SK-N-SH treated with all-trans-retinoic acid at 6 μM for 48 hours (cell line): ENCODE measurements around the gene PEX26.

Experiments used
- BACH2 ChIP-seq: fragments of 250-450 bp; sonication (Bioruptor Pico); IDR thresholded peaks from 2 replicates; pipeline ENCODE4 v1.9.0; 2021; ENCODE audit warnings: mild to moderate bottlenecking, borderline replicate concordance
- CSDC2 ChIP-seq: fragments of 250-450 bp; sonication (Bioruptor Pico); IDR thresholded peaks from 2 replicates; pipeline ENCODE4 v1.5.0; 2020; ENCODE audit warnings: mild to moderate bottlenecking, moderate library complexity
- GLIS3 ChIP-seq: fragments of 250-450 bp; sonication (Bioruptor Pico); IDR thresholded peaks from 2 replicates; pipeline ENCODE4 v1.5.0; 2020; ENCODE audit warnings: mild to moderate bottlenecking, moderate library complexity
- PATZ1 ChIP-seq: fragments of 250-450 bp; sonication (Bioruptor Pico); IDR thresholded peaks from 2 replicates; pipeline ENCODE4 v1.8.0; 2020; ENCODE audit warnings: mild to moderate bottlenecking, moderate library complexity, borderline replicate concordance
- TOX ChIP-seq: fragments of 250-450 bp; sonication (Bioruptor Pico); IDR thresholded peaks from 2 replicates; pipeline ENCODE4 v1.8.0; 2021; ENCODE audit warnings: mild to moderate bottlenecking, moderate library complexity, borderline replicate concordance
- ZC3H10 ChIP-seq: fragments of 250-450 bp; sonication (Bioruptor Pico); IDR thresholded peaks from 2 replicates; pipeline ENCODE4 v1.5.1; 2021; ENCODE audit warnings: mild to moderate bottlenecking, moderate library complexity
- ZFP3 ChIP-seq: fragments of 250-450 bp; sonication (Bioruptor Pico); IDR thresholded peaks from 2 replicates; pipeline ENCODE4 v1.5.0; 2020; ENCODE audit warnings: mild to moderate bottlenecking, moderate library complexity
- ZFP30 ChIP-seq: fragments of 450-650 bp; formaldehyde crosslinking; IDR thresholded peaks from 2 replicates; pipeline ENCODE4 v1.5.0; 2022; ENCODE audit warnings: mild to moderate bottlenecking, moderate library complexity
- ZNF70 ChIP-seq: fragments of 450-650 bp; formaldehyde crosslinking; IDR thresholded peaks from 2 replicates; pipeline ENCODE4 v1.5.0; 2020; ENCODE audit warnings: mild to moderate bottlenecking, moderate library complexity
- TF ChIP-seq, protein P1 (sequence below): fragments of 250-450 bp; sonication (Bioruptor Pico); IDR thresholded peaks from 2 replicates; pipeline ENCODE4 v1.5.1; 2021; ENCODE audit warnings: mild to moderate bottlenecking, moderate library complexity
- TF ChIP-seq, protein P2 (sequence below): fragments of 250-450 bp; sonication (Bioruptor Pico); IDR thresholded peaks from 2 replicates; pipeline ENCODE4 v1.8.0; 2021; ENCODE audit warnings: low read depth, mild to moderate bottlenecking, moderate library complexity, borderline replicate concordance

DNA sequence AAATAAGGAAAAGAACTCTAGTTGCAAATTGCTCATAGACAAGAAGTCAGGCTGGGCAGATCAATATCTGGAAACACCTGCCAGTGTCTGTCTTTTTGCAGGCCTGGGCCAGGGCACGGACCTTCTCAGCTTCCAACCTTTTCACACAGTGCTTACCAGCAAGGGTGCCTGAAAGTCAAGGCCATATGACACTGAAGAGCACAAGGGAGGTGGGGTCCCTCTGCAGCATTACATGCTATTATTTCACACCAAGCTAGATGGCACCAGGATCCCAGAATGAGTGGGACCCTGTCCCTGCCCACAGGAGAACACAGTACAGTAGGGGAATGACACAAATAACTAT, 5.9 kb upstream of the PEX26 start:
- no peak for TF ChIP-seq ZFP3 (CRISPR knock-in tag)
- TF ChIP-seq PATZ1: no peak
- no peak for TF ChIP-seq TOX (CRISPR knock-in tag)
- no peak for TF ChIP-seq BACH2
- TF ChIP-seq, protein P1, sequence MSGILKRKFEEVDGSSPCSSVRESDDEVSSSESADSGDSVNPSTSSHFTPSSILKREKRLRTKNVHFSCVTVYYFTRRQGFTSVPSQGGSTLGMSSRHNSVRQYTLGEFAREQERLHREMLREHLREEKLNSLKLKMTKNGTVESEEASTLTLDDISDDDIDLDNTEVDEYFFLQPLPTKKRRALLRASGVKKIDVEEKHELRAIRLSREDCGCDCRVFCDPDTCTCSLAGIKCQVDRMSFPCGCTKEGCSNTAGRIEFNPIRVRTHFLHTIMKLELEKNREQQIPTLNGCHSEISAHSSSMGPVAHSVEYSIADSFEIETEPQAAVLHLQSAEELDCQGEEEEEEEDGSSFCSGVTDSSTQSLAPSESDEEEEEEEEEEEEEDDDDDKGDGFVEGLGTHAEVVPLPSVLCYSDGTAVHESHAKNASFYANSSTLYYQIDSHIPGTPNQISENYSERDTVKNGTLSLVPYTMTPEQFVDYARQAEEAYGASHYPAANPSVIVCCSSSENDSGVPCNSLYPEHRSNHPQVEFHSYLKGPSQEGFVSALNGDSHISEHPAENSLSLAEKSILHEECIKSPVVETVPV: no peak
- TF ChIP-seq, protein P2, sequence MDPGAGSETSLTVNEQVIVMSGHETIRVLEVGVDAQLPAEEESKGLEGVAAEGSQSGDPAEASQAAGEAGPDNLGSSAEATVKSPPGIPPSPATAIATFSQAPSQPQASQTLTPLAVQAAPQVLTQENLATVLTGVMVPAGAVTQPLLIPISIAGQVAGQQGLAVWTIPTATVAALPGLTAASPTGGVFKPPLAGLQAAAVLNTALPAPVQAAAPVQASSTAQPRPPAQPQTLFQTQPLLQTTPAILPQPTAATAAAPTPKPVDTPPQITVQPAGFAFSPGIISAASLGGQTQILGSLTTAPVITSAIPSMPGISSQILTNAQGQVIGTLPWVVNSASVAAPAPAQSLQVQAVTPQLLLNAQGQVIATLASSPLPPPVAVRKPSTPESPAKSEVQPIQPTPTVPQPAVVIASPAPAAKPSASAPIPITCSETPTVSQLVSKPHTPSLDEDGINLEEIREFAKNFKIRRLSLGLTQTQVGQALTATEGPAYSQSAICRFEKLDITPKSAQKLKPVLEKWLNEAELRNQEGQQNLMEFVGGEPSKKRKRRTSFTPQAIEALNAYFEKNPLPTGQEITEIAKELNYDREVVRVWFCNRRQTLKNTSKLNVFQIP: no peak
- TF ChIP-seq CSDC2 (CRISPR knock-in tag): no peak
- no peak for TF ChIP-seq ZNF70 (CRISPR knock-in tag)
- TF ChIP-seq GLIS3: no peak
- no peak for TF ChIP-seq ZC3H10 (CRISPR knock-in tag)
- no peak for TF ChIP-seq ZFP30
